ENCODE data around the gene CLEC9A.

DNA sequence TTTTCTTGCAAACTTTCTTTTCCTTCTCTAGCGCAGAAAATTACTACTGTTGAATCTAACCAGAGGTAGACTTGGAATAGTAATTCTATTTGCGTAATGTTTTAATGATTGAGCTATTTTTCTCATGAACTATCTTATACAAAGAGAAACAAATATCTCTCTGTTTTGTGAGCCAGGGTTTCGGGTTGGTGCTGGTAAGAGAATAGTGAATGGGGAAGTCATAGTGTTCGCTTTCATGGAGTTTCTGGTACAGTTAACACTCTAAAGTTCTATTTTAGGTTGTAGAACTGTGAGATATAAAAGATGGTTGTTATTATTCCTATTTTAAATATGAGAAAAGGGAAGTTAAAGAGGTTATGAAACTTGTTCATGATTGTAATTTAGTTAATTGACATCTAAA is 38.2 kb upstream of the CLEC9A start:
- TF ChIP-seq POLR2A (IDR thresholded peaks at IDR 0.05), result no peak
- no peak for TF ChIP-seq EP300 (IDR thresholded peaks at IDR 0.05)
